Measurements from ENCODE around the gene TMPRSS3. TPM values are rescaled to one million over a fixed set of nuclear protein-coding genes. Genes with fewer than 3 reads are reported as not detected.

Gene TMPRSS3
- total RNA-seq, 1 experiment from 2014 or later, result 10.3 TPM

GRCh38 chr21:42390193-42390592 lies 5.7 kb downstream of the TMPRSS3 start:
- intact Hi-C loops (cut with micrococcal nuclease; ENCODE audit: unreplicated experiment), result no loop called here
- no TSS peak for BruUV-seq (replicated peaks)

GRCh38 chr21:42389449-42389835 lies 6.4 kb downstream of the TMPRSS3 start:
- Mint-ChIP-seq H3K9me3 (ENCODE audit: low read depth, unreplicated experiment) (no peaks in the 10 kb centered on the region), H3K27me3 (ENCODE audit: unreplicated experiment) (no peaks in the 10 kb centered on the region), H3K4me1 (ENCODE audit: low read depth, unreplicated experiment) (peaks cover 56% of the 10 kb centered on the region), H3K27ac (ENCODE audit: unreplicated experiment) (peak overlapping the region; percentile 92), H3K36me3 (ENCODE audit: insufficient read depth, unreplicated experiment) (peaks cover 9% of the 10 kb centered on the region), H3K4me3 (ENCODE audit: low read depth, unreplicated experiment) (peak overlapping the region; percentile 55)
- intact Hi-C loops (cut with micrococcal nuclease; ENCODE audit: unreplicated experiment), result loop anchor here (10.0 kb wide), 1 partner anchor 45 kb away; no protein-coding TSS in a partner anchor
- CTCF ChIA-PET, result interaction anchor here (0.6 to 1.1 kb wide), 3 partner anchors 22 to 244 kb away, joined by 3 to 4 read pairs (median 3); no protein-coding TSS in a partner anchor
- peak; percentile 78 for DNase-seq
- TF ChIP-seq CTCF (IDR thresholded peaks at IDR 0.05; ENCODE audit: unreplicated experiment), result no peak
- BruUV-seq (replicated peaks), result TSS peak; percentile 58

More at GRCh38 chr21:42390193-42390592, 5.7 kb downstream of the TMPRSS3 start:
- Mint-ChIP-seq H3K4me3 (ENCODE audit: low read depth, unreplicated experiment) (no peak overlapping the region), H3K27me3 (ENCODE audit: unreplicated experiment) (no peaks in the 10 kb centered on the region), H3K4me1 (ENCODE audit: low read depth, unreplicated experiment) (peaks cover 57% of the 10 kb centered on the region), H3K27ac (ENCODE audit: unreplicated experiment) (no peak overlapping the region), H3K9me3 (ENCODE audit: low read depth, unreplicated experiment) (no peaks in the 10 kb centered on the region), H3K36me3 (ENCODE audit: insufficient read depth, unreplicated experiment) (peaks cover 9% of the 10 kb centered on the region)
- TF ChIP-seq CTCF (IDR thresholded peaks at IDR 0.05; ENCODE audit: unreplicated experiment), result no peak
- DNase-seq, result no peak
- CTCF ChIA-PET, result no interaction called here

GRCh38 chr21:42388740-42389448 lies 7.0 kb downstream of the TMPRSS3 start:
- no peak for TF ChIP-seq CTCF (IDR thresholded peaks at IDR 0.05; ENCODE audit: unreplicated experiment)
- Mint-ChIP-seq H3K4me3 (ENCODE audit: low read depth, unreplicated experiment) (peak overlapping the region; percentile 55), H3K4me1 (ENCODE audit: low read depth, unreplicated experiment) (peaks cover 56% of the 10 kb centered on the region), H3K9me3 (ENCODE audit: low read depth, unreplicated experiment) (no peaks in the 10 kb centered on the region), H3K36me3 (ENCODE audit: insufficient read depth, unreplicated experiment) (peaks cover 9% of the 10 kb centered on the region), H3K27ac (ENCODE audit: unreplicated experiment) (peak overlapping the region; percentile 92), H3K27me3 (ENCODE audit: unreplicated experiment) (no peaks in the 10 kb centered on the region)
- intact Hi-C loops (cut with micrococcal nuclease; ENCODE audit: unreplicated experiment), result loop anchor here (10.0 kb wide), 1 partner anchor 46 kb away; no protein-coding TSS in a partner anchor
- TSS peak; percentile 40 for BruUV-seq (replicated peaks)
- DNase-seq, result peak; percentile 67
- CTCF ChIA-PET, result interaction anchor here (0.9 to 1.1 kb wide), 2 partner anchors 23 to 244 kb away, joined by 3 to 4 read pairs; no protein-coding TSS in a partner anchor

- H3K27me3 Mint-ChIP-seq (ENCODE audit: unreplicated experiment), result no peaks in the 10 kb centered on the region
- peaks cover 9% of the 10 kb centered on the region for H3K36me3 Mint-ChIP-seq (ENCODE audit: insufficient read depth, unreplicated experiment)
- CTCF ChIA-PET, result interaction anchor here (0.6 kb wide), 1 partner anchor 64 kb away, joined by 6 read pairs; no protein-coding TSS in a partner anchor
- intact Hi-C loops (cut with micrococcal nuclease; ENCODE audit: unreplicated experiment), result loop anchor here (10.0 kb wide), 1 partner anchor 47 kb away; no protein-coding TSS in a partner anchor
- TF ChIP-seq CTCF (IDR thresholded peaks at IDR 0.05; ENCODE audit: unreplicated experiment), result no peak
- no TSS peak for BruUV-seq (replicated peaks)
- no peak for DNase-seq
- no peak overlapping the region for H3K4me3 Mint-ChIP-seq (ENCODE audit: low read depth, unreplicated experiment)
- H3K4me1 Mint-ChIP-seq (ENCODE audit: low read depth, unreplicated experiment), result peaks cover 56% of the 10 kb centered on the region
- H3K9me3 Mint-ChIP-seq (ENCODE audit: low read depth, unreplicated experiment), result no peaks in the 10 kb centered on the region
- H3K27ac Mint-ChIP-seq (ENCODE audit: unreplicated experiment), result peak overlapping the region; percentile 2
These were observed 8.0 kb downstream of the TMPRSS3 start for GRCh38 chr21:42387843-42388340.

All from Calu3 (cell line).